PC-3 (cell line): Measurements from ENCODE around the gene RPL12. TPM values are rescaled to one million over a fixed set of nuclear protein-coding genes. Genes with fewer than 3 reads are reported as not detected.

ENCODE experiments used
- ATAC-seq: fragments of 200-7000 bp; cut with Tn5 transposase; 2 replicates; pipeline ENCODE4 v1.9.1; 2020; ENCODE audit warnings: mild to moderate bottlenecking, moderate library complexity
- BruUV-seq: library from RNA; stranded (reverse); fragments of 400-500 nt; replicated peaks from 2 replicates; lab custom pipeline; 2021; lab: Mats Ljungman, UMichigan
- CTCF ChIA-PET: fragments of 300-600 bp; sonication (Branson Sonifier 250); formaldehyde crosslinking; loops from one replicate; lab custom pipeline; 2022; ENCODE audit warnings: antibody characterized with exemption; lab: Charles Lee
- POLR2A ChIA-PET: fragments of 300-600 bp; sonication (Branson Sonifier 250); formaldehyde crosslinking; loops from one replicate; lab custom pipeline; 2022; ENCODE audit warnings: antibody characterized with exemption; ENCODE audit not compliant: unreplicated experiment; lab: Charles Lee
- DNase-seq: peaks from one replicate; pipeline ENCODE4 v3.0.0-alpha.2; 2015
- H2AFZ ChIP-seq: fragments of 300-600 bp; sonication (generic); 2 replicates; pipeline ENCODE4 v1.6.0; 2016; ENCODE audit warnings: antibody characterized with exemption, low read length
- H3F3A ChIP-seq: fragments of 300-600 bp; sonication (generic); one replicate; pipeline ENCODE4 v1.6.0; 2017; ENCODE audit warnings: antibody characterized with exemption, low read length, control low read depth, mild to moderate bottlenecking; ENCODE audit not compliant: unreplicated experiment
- H3K27ac ChIP-seq: fragments of 300-600 bp; sonication (generic); 2 replicates; pipeline ENCODE4 v1.5.1; 2016; ENCODE audit warnings: mild to moderate bottlenecking, low read length
- H3K27me3 ChIP-seq: fragments of 300-600 bp; sonication (generic); 2 replicates; pipeline ENCODE4 v1.6.1; 2016; ENCODE audit warnings: low read length, mixed read lengths
- H3K36me3 ChIP-seq: fragments of 300-600 bp; sonication (generic); 2 replicates; pipeline ENCODE4 v1.6.1; 2016; ENCODE audit warnings: low read depth, mixed run types, low read length, mixed read lengths
- H3K4me1 ChIP-seq: fragments of 300-600 bp; sonication (generic); 2 replicates; pipeline ENCODE4 v1.5.1; 2016; ENCODE audit warnings: low read length; ENCODE audit not compliant: insufficient read depth
- H3K4me2 ChIP-seq: fragments of 300-600 bp; sonication (generic); 2 replicates; pipeline ENCODE4 v1.6.0; 2016; ENCODE audit warnings: low read length
- H3K4me3 ChIP-seq: fragments of 300-600 bp; sonication (generic); 2 replicates; pipeline ENCODE4 v1.5.1; 2016; ENCODE audit warnings: mild to moderate bottlenecking, low read length, mixed read lengths
- H3K79me2 ChIP-seq: fragments of 300-600 bp; sonication (generic); 2 replicates; pipeline ENCODE4 v1.6.1; 2017; ENCODE audit warnings: low read length, mixed read lengths
- H3K9ac ChIP-seq: fragments of 300-600 bp; sonication (generic); 2 replicates; pipeline ENCODE4 v1.6.0; 2016; ENCODE audit warnings: mild to moderate bottlenecking, low read length
- H3K9me2 ChIP-seq: fragments of 300-600 bp; sonication (generic); replicated peaks from 2 replicates; pipeline ENCODE4 v1.6.1; 2016; ENCODE audit warnings: mixed run types, low read length, mixed read lengths
- H3K9me3 ChIP-seq: fragments of 300-600 bp; sonication (generic); 2 replicates; pipeline ENCODE4 v1.6.1; 2016; ENCODE audit warnings: low read length, mixed read lengths
- H4K20me1 ChIP-seq: fragments of 300-600 bp; sonication (generic); 2 replicates; pipeline ENCODE4 v1.6.1; 2016; ENCODE audit warnings: low read length, mixed read lengths
- CTCF ChIP-seq: fragments of 300-600 bp; sonication (generic); conservative IDR thresholded peaks from 2 replicates; pipeline ENCODE4 v1.5.1; 2017; ENCODE audit warnings: antibody characterized with exemption, low read depth, mild to moderate bottlenecking, low read length
- EZH2 ChIP-seq: fragments of 300-600 bp; sonication (generic); IDR thresholded peaks from one replicate; pipeline ENCODE4 v1.6.1; 2017; ENCODE audit warnings: antibody characterized with exemption, mild to moderate bottlenecking, low read length; ENCODE audit not compliant: unreplicated experiment
- EZH2phosphoT487 ChIP-seq: fragments of 300-600 bp; sonication (generic); IDR thresholded peaks from 2 replicates; pipeline ENCODE4 v1.6.1; 2018; ENCODE audit warnings: mild to moderate bottlenecking, antibody characterized with exemption, low read length, borderline replicate concordance
- intact Hi-C: fragments of 100-400 bp; cut with micrococcal nuclease; formaldehyde crosslinking; loops from 2 replicates; pipeline ENCODE4 v1.9.0; 2023
- total RNA-seq: library from RNA; depleted of rRNA; stranded (reverse); fragments of >200 nt; gene quantifications from 2 replicates; pipeline ENCODE4 v1.2.3, GENCODE V29; 2014

Gene RPL12
- total RNA-seq, 1 experiment from 2014 or later: 1,417 TPM

DNA sequence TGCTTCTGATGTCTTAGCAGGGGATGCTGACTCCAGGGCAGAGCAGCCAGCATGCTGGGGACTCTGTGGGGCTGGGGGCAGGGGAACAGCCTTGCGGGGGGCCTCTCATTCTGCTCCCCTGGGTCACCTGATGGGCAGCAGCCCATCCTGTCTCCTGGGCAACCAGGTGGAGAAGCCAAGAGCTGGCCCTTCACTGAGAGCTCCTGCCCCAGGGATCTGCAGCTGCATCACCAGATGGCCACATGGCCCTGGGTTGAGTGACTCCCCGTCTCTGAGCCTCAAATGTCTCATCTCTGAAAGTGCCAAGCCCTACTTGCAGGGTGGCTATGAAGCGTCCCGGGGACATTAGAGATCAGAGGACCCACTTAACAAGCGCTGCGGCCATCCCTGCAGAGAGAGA, 49.2 kb upstream of the RPL12 start:
- ATAC-seq (no peak), DNase-seq (no peak)
- TF ChIP-seq CTCF (no peak), EZH2 (no peak), EZH2phosphoT487 (no peak)
- H3K36me3 ChIP-seq: peaks cover 4% of the 10 kb centered on the region; the same call in 1 of the 2 replicates
- peaks cover 16% of the 10 kb centered on the region for H3K4me1 ChIP-seq
- no peaks in the 10 kb centered on the region for H3K9me2 ChIP-seq
- no peaks in the 10 kb centered on the region for H3K27me3 ChIP-seq
- BruUV-seq: no TSS peak
- H3K79me2 ChIP-seq: no peaks in the 10 kb centered on the region
- no peak overlapping the region for H3K4me2 ChIP-seq
- CTCF ChIA-PET: no interaction called here
- no peak overlapping the region for H2AFZ ChIP-seq
- no peak overlapping the region for H3K4me3 ChIP-seq
- no peak overlapping the region for H3K9ac ChIP-seq
- no peak overlapping the region for H3K27ac ChIP-seq
- POLR2A ChIA-PET: no interaction called here
- no peaks in the 10 kb centered on the region for H3K9me3 ChIP-seq
- no peaks in the 10 kb centered on the region for H4K20me1 ChIP-seq
- no peaks in the 10 kb centered on the region for H3F3A ChIP-seq
- intact Hi-C loops: no loop called here

- POLR2A ChIA-PET: no interaction called here
- Histone ChIP-seq H3F3A (no peaks in the 10 kb centered on the region), H3K9me2 (no peaks in the 10 kb centered on the region), H3K9me3 (no peaks in the 10 kb centered on the region), H4K20me1 (no peaks in the 10 kb centered on the region), H3K27me3 (no peaks in the 10 kb centered on the region), H3K9ac (no peak overlapping the region), H3K4me1 (peaks cover 19% of the 10 kb centered on the region), H3K27ac (no peak overlapping the region), H3K4me2 (no peak overlapping the region), H3K4me3 (no peak overlapping the region), H2AFZ (no peak overlapping the region), H3K79me2 (no peaks in the 10 kb centered on the region), H3K36me3 (no peaks in the 10 kb centered on the region; the same call in 1 of the 2 replicates)
- TF ChIP-seq EZH2phosphoT487: no peak
- TF ChIP-seq CTCF: no peak
- TF ChIP-seq EZH2: no peak
- DNase-seq: peak; percentile 63
- intact Hi-C loops: no loop called here
- ATAC-seq: peak; percentile 70
- CTCF ChIA-PET: no interaction called here
- no TSS peak for BruUV-seq
These were observed 47.1 kb upstream of the RPL12 start for GRCh38 chr9:127498298-127498697.

DNA sequence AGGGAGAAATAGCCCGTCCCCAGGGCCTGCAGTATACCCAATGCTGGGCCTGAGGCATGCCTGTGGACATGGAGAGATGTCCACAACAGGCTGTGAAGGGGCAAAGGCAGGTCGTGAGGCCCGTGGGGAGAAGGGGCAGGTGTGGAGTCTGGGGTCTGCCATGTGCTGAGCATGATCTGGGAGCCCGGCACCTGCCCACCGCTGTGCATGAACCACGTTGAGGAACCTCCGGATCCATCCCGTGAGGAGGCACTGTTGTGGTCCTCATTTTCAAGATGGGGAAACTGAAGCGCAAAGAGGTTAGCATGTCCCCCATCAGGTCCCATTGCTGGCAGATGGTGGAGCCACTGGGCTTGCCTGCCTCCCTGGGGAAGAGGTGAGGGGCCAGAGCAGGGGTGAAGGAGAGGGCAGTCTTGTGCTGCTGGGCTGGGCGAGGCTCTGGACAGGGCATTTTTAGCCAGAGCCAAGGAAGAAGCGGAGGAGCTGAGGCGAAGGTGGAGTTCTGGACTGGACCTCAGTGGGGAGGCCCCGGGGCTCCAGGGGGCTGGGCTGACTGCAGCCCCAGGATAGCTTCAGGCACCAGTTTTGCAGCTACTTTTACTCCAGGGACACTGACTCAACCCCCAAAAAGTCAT, 46.6 kb upstream of the RPL12 start:
- POLR2A ChIA-PET: no interaction called here
- Histone ChIP-seq H4K20me1 (no peaks in the 10 kb centered on the region), H3F3A (no peaks in the 10 kb centered on the region), H3K4me1 (peaks cover 19% of the 10 kb centered on the region), H3K9me3 (no peaks in the 10 kb centered on the region), H3K27me3 (no peaks in the 10 kb centered on the region), H3K9ac (no peak overlapping the region), H3K4me2 (no peak overlapping the region), H3K27ac (no peak overlapping the region), H3K4me3 (no peak overlapping the region), H3K79me2 (no peaks in the 10 kb centered on the region), H3K36me3 (no peaks in the 10 kb centered on the region; the same call in 1 of the 2 replicates), H3K9me2 (no peaks in the 10 kb centered on the region), H2AFZ (no peak overlapping the region)
- BruUV-seq: no TSS peak
- intact Hi-C loops: no loop called here
- ATAC-seq (peak; percentile 5; the same call in 1 of the 2 replicates), DNase-seq (no peak)
- CTCF ChIA-PET: no interaction called here
- TF ChIP-seq EZH2phosphoT487 (no peak), CTCF (no peak), EZH2 (no peak)
